DOHH2 (cell line): ENCODE results near the gene BABAM2.

Experiments
- H3F3A ChIP-seq: fragments of 200-600 bp; sonication (generic), shearing (Covaris generic); 2 replicates; pipeline ENCODE4 v1.6.0; 2016; ENCODE audit warnings: antibody characterized with exemption, mild to moderate bottlenecking; ENCODE audit not compliant: control insufficient read depth, insufficient read depth
- H3K27ac ChIP-seq: fragments of 200-600 bp; sonication (generic); 2 replicates; pipeline ENCODE4 v1.5.1; 2014; ENCODE audit warnings: low read depth, mild to moderate bottlenecking, low read length, moderate library complexity
- H3K27me3 ChIP-seq: fragments of 200-600 bp; sonication (generic); 2 replicates; pipeline ENCODE4 v1.6.1; 2014; ENCODE audit warnings: mild to moderate bottlenecking, low read length, mixed read lengths; ENCODE audit not compliant: control insufficient read depth
- H3K36me3 ChIP-seq: fragments of 200-600 bp; sonication (generic); 2 replicates; pipeline ENCODE4 v1.6.1; 2014; ENCODE audit warnings: mild to moderate bottlenecking, low read length, moderate library complexity, mixed read lengths; ENCODE audit not compliant: control insufficient read depth
- H3K4me1 ChIP-seq: fragments of 200-600 bp; sonication (generic); 2 replicates; pipeline ENCODE4 v1.6.1; 2014; ENCODE audit warnings: mild to moderate bottlenecking, low read length, mixed read lengths; ENCODE audit not compliant: control insufficient read depth
- H3K4me2 ChIP-seq: fragments of 200-600 bp; sonication (generic); 2 replicates; pipeline ENCODE4 v1.6.0; 2014; ENCODE audit warnings: mild to moderate bottlenecking, low read length, moderate library complexity
- H3K4me3 ChIP-seq: fragments of 200-600 bp; sonication (generic); 2 replicates; pipeline ENCODE4 v1.5.1; 2014; ENCODE audit warnings: mild to moderate bottlenecking, low read length, mixed read lengths
- H3K79me2 ChIP-seq: fragments of 200-600 bp; sonication (generic); 2 replicates; pipeline ENCODE4 v1.6.1; 2014; ENCODE audit warnings: mild to moderate bottlenecking, low read length, mixed read lengths; ENCODE audit not compliant: control insufficient read depth
- H3K9me2 ChIP-seq: fragments of 200-600 bp; sonication (generic); replicated peaks from 2 replicates; pipeline ENCODE4 v1.6.1; 2014; ENCODE audit warnings: mild to moderate bottlenecking, low read length, mixed read lengths; ENCODE audit not compliant: control insufficient read depth
- H3K9me3 ChIP-seq: fragments of 200-600 bp; sonication (generic); 2 replicates; pipeline ENCODE4 v1.6.1; 2014; ENCODE audit warnings: antibody characterized with exemption, low read length, mixed read lengths; ENCODE audit not compliant: control insufficient read depth, insufficient read depth
- H4K20me1 ChIP-seq: fragments of 200-600 bp; sonication (generic); 2 replicates; pipeline ENCODE4 v1.6.0; 2014; ENCODE audit warnings: low read depth, mild to moderate bottlenecking, antibody characterized with exemption, low read length, moderate library complexity; ENCODE audit not compliant: control insufficient read depth, insufficient read depth
- CTCF ChIP-seq: fragments of 200-600 bp; sonication (generic); IDR thresholded peaks from one replicate; pipeline ENCODE4 v1.5.1; 2014; ENCODE audit warnings: antibody characterized with exemption, mild to moderate bottlenecking, low read depth, low read length; ENCODE audit not compliant: poor library complexity, severe bottlenecking
- EZH2phosphoT487 ChIP-seq: fragments of 200-600 bp; sonication (generic); IDR thresholded peaks from 2 replicates; pipeline ENCODE4 v1.6.1; 2017; ENCODE audit warnings: borderline replicate concordance, mild to moderate bottlenecking, antibody characterized with exemption, low read length, moderate library complexity, mixed read lengths

BABAM2 gene

DNA sequence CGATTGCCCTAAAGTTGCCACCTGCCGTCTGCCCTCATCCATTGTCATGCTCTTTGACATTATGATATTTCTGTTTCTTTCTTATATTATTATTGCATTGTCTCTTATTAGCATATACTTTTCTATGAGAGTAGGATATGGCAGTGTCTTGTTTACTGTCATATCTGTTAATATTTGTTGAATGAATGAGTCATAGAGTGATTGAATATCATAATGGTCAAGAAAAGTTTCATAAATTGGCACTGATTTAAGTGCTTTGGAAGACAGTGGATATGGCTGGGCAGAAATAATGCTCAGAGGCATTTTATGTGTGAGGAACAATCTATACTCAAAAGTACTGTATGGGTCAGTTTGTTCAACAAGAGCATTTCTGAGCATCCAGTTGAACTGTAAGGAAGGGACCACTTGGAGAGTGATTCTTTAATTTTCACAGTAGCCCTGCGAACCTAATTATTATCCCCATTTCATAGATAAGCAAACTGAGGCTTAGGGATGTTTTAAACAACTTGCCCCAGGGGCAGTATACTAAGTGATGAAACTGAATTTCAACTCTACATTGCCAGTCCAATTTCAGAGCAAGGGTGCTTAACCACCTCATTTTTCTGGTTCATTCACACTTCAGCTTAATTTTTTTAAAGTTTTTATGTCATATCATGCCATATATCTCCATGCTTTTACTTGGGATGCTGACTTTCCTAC, 326.7 kb downstream of the BABAM2 start:
- Histone ChIP-seq H3K79me2 (no peaks in the 10 kb centered on the region), H3K27ac (no peak overlapping the region), H3K4me2 (no peak overlapping the region), H3K27me3 (no peaks in the 10 kb centered on the region), H3K36me3 (no peaks in the 10 kb centered on the region), H3K9me3 (no peaks in the 10 kb centered on the region), H3F3A (no peaks in the 10 kb centered on the region), H3K4me3 (no peak overlapping the region), H3K9me2 (no peaks in the 10 kb centered on the region), H3K4me1 (no peaks in the 10 kb centered on the region), H4K20me1 (no peaks in the 10 kb centered on the region)
- TF ChIP-seq CTCF (no peak), EZH2phosphoT487 (no peak)

- no peak overlapping the region for H3K4me2 ChIP-seq
- no peak overlapping the region for H3K27ac ChIP-seq
- no peaks in the 10 kb centered on the region for H3K4me1 ChIP-seq
- H3K9me3 ChIP-seq, result no peaks in the 10 kb centered on the region
- H3F3A ChIP-seq, result no peaks in the 10 kb centered on the region
- H3K36me3 ChIP-seq, result no peaks in the 10 kb centered on the region
- no peaks in the 10 kb centered on the region for H4K20me1 ChIP-seq
- TF ChIP-seq CTCF (no peak), EZH2phosphoT487 (no peak)
- H3K4me3 ChIP-seq, result no peak overlapping the region
- no peaks in the 10 kb centered on the region for H3K9me2 ChIP-seq
- H3K27me3 ChIP-seq, result no peaks in the 10 kb centered on the region
- H3K79me2 ChIP-seq, result no peaks in the 10 kb centered on the region
Measured at GRCh38 chr2:28219138-28219537, 328.6 kb downstream of the BABAM2 start.

- Histone ChIP-seq H4K20me1 (no peaks in the 10 kb centered on the region), H3K4me1 (no peaks in the 10 kb centered on the region), H3K27ac (no peak overlapping the region), H3K9me3 (no peaks in the 10 kb centered on the region), H3F3A (no peaks in the 10 kb centered on the region), H3K4me3 (no peak overlapping the region), H3K9me2 (no peaks in the 10 kb centered on the region), H3K4me2 (no peak overlapping the region), H3K36me3 (no peaks in the 10 kb centered on the region), H3K79me2 (no peaks in the 10 kb centered on the region), H3K27me3 (no peaks in the 10 kb centered on the region)
- TF ChIP-seq CTCF (no peak), EZH2phosphoT487 (no peak)
Measured at GRCh38 chr2:28219758-28220368, 329.3 kb downstream of the BABAM2 start.
